ENCODE measurements around the gene CTNND2.

The CTNND2 gene

DNA sequence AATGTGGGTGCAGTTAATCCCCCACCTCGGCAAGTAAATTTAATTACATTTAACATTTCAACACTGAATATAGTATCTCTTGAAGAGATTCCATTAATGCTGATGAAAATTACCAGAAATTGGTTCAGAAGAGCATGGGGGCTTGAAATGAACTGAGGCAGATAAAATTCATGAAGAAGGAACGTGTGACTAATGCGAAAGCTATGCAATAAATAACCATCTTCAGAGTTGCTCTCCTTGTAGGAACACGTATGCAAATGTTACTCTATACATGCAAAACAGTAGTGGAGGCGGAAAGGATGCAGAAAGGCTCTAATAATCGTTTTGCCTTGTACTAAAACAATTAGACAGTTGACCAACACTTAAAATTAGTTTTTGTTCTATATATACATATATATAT is 320.2 kb downstream of the CTNND2 start:
- peak; percentile 92 for DNase-seq

DNA sequence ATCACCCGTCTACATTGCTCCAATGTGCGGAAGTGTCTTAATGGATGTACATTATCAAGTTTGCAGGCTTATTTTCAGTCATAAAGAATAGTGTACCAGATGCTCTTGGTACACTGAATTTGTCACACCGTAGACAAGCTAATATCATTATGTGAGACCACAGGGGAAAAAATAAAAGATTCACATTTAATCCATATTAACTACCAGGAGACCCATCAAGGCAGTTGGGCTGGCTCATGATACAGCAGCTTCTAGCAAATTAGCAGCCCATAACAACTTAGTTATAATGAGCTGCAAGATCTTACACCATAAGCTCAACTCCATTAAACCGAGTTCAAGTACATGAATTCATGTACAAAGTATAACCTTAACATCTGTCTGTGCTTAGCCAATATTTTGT is 324.9 kb downstream of the CTNND2 start:
- DNase-seq, result no peak

DNA sequence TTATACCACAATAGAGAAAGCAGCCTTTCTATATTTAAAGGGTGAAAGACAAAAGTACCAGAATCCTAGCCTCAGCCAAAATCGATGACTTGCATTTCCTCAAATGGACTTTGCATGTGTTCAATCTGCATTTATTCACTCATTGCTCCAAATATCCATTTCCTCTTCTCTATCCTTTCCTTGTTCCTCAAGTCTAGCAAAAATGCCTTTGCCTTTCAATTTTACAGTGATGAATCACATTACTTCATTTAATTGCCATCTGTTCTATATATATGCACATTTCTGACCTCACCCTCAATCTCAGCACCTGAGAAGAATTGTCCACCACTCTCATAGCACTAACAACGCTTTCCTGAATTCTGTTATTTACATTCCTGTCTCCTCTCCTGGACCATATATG is 329.5 kb downstream of the CTNND2 start:
- no peak for DNase-seq

DNA sequence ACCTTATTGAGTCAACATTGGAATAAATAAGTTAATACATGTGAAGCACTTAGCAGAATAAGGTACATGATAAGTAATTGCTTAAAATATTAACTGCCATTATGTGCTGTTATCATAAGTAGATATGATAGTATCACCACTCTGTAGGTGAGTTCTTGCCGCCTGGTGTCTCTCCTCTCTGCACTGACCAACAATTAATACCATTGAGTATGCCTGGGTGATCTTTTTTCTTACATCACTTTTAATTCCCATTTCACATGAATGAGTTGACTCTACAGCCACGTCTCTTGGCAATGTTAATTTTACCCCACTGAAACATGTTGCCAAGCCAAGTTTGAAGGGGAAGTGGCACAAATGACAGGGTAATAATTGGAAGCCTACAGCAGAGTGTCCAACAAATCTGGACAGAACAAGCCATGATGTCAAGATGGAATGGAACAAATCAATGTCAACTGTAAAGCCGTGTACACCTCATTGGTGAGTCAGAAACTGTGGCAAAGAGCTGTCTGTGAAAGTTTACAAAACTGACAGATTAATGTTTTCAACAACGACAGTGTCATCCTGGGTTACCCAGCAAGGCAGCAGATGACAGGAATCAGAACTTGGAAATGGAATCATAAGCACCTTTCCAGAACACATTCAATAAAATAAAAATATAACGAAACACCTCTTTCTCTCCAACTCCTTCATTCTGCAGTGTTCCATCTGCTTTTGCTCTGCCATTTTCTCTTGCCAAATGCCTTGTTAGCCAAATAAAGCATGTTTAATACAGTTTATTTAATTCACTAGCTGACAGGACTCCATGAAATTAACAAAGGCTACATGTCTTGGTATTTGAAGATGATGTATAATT is 330.9 kb downstream of the CTNND2 start:
- DNase-seq, result no peak

DNA sequence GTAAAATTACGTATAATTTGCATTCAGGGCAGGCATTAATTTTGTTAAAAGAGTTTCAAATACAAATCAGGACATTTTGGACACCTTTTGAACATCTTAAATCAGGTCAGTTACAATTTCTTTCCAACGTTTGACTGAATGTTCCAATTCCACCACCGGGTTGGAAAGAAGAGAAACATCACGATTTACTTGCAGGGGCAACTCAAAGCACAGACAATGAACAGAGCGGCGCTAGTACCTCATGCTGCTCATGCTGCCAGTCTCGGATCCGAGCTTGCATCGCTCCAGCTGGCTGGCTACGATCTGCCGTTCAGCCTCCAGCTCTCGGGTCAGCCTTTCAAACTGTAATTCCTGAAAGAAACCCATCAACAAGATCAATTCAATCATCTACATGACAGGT is 339.5 kb downstream of the CTNND2 start:
- no peak for DNase-seq

DNA sequence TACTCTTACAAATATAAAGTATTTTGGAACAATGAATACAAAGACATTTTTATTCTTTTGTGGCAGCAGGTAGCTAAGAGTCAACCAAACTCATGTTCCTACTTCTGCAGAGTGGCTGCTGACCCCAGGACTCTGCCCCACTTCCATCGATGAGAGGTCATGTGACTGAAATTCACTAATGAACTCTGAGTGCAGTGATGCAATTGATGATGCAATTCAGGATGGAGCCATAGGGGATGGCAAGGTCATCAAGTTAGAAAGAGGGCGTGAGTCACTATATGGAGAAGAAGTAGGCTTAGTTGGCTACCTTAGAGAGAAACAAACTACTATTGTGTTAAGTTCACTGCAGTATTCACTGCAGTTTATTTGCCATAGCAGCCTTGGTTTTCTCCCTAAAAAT is 340.4 kb downstream of the CTNND2 start:
- DNase-seq, result no peak

DNA sequence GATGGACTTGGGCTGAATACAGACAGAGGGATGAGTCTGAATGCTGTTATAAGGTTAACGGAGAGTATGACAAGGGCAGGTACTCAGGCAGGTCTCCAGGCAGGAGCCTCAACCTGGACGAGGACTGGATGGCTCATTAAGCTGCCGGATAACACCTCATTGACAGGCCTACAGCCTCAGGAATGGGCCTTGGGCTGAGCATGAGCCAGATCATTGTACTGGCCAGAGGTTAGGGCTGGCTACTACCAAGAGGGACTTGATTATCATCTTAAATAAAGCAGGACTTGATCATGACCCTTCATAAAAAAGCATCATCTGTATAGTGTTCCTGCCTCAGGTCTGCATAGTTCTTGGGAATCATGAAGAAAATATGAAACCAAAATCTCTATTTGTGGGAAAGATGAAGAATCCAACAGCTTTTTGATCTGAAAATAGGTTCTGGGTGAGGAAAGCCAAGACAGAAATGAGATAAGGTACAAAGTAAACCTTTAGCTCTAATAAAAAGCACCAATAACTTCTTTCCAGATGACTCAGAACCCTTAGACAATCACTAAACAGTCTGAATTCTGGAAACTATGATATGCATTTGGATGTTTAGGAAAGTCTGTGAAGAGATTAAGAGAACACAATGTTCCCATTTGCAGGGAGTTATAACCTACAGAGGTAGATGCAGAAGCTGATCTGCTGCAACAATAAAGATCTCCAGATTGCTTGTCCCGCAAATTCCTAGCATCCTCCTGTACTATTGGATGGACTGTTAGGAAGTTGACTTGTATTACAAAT is 343.1 kb downstream of the CTNND2 start:
- no peak for DNase-seq

DNA sequence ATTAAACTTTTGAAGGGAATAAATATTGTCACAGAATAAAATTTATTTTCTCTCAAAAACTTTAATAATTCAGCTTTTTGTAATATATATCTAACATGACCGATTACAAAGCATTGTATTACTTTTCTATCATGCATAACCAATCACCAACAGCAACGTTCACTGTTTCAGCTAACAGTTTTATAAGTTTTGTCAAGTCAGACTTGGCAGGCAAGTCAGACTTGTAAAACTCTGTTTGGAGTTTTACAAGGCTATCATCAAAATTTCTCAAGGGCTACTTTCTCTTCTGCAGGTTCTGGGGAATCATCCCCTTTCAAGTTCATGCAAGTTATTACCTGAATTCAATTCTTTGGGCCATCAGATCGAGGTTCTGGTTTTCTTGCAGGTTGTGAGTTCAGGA is 347.2 kb downstream of the CTNND2 start:
- DNase-seq, result no peak

DNA sequence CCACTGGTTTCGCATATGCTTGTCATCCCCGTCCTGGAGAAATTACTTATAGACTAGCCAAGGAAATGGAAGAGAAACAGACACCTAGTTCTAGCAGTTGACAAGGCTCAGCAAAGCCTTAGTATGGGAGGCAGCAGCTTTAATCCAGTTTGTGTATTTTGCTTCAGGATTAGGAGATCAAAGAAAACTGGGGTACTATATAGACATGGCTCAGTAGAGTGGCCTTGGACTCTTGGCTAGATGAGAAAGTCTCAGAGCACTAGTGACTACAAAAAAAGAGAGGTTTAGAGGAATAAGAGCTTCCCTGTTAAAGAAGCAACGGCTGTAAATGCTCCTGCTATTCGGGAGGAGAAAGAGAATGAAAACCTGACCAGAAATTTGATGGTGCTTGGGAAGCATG is 349.1 kb downstream of the CTNND2 start:
- DNase-seq, result no peak

DNA sequence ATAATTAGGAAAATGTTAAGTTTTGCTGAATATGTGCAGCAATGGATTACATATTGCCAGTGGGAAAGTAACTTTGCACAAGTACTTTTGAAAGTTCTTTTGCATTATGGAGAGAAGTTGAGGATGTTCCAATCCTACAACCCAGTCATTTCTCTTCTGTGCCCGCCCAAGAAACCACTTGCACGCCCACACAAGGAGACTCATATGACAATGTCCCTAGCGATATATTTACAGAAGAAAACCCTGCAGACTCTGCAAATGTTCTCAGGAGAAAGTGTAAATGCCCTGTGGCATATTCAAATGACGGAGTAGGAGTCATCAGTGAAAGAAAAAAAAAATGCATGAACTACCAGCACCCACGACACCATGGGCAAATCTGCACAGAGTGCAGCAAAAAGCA is 356.5 kb downstream of the CTNND2 start:
- DNase-seq, result no peak

DNA sequence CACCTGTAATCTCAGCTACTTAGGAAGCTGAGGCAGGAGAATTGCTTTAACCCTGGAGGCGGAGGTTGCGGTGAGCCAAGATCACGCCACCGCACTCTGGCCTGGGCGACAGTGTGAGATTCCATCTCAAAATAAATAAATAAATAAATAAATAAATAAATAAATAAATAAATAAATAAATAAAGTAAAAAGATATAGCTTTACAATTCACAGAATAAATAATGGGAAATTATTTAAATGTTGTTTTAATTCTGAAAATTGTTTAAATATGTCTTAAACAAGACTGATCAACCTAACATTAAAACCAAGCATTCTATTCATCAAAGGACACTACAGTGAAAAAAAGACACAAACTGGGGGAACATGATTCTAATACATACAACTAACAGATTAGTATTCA is 357.1 kb downstream of the CTNND2 start:
- no peak for DNase-seq

DNA sequence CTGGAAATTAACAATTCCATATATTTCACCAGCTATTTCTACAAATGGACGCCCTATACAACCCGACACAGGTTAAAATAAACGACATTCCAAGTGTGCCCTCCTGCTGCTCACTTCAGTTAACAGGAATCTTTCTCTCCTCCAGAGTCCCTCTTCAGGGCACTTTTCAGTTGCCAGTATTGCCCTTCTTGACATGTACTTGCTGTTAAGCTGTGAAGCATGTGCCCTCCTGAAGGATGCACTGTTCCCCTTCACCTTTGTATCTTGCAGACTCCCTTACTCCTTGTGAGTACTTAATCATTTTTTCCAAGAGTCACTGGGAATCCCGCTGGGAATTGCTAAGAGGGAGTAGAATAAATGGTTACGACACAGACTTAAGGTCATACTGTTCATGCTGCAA is 364.1 kb downstream of the CTNND2 start:
- no peak for DNase-seq

DNA sequence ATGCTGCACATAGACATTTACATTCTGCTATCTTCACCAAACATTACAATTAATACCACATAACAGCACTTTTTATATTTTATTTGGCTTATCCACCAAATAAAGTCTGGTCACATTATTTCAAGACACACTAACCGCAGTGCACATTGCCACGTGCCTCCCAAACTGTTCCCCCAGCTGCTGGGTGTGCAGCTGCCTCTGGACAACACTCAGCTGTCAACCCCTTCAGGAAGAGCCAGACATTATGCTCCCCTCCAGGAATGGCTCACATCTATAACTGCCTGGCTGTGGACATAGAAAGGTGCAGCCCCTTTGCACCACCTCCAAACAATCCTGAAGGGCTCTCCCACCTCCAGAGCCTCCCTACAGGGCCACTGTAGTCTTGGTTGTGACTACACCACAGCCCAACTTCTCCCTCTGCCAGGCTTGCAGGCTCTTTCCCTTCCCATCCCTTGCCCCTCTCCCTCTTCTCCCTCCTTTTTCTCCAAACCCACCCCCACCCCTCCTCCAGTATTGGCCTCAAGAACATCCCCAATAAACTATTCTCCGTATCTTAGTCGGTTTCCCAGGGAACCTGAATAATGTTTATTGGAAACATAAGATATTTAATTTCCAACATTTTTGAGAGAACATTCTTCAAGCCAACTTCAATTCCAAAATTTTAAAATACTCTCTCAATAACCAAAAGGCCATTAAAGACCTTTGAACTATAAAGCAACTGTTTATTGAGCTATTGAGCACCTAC is 372.3 kb downstream of the CTNND2 start:
- no peak for DNase-seq

DNA sequence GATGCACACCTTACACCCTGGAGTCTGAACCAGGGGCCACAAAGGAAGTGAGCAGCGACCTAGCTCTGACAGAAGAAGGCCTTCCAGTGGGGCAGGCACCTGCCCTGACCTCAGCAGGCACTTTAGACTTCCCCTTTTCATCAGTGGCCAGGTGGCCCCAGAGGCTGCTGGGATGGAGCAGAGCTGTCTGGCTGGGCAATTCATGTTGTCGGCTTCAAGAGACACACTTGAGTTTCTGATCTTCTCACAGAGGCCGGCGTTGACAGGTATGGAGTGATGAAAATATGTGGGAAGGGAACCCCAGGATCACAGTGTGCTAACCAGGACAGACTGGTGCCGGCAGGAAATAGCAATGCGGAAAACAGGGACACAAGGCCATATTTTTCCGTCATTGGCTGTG is 375.5 kb downstream of the CTNND2 start:
- DNase-seq, result no peak

DNA sequence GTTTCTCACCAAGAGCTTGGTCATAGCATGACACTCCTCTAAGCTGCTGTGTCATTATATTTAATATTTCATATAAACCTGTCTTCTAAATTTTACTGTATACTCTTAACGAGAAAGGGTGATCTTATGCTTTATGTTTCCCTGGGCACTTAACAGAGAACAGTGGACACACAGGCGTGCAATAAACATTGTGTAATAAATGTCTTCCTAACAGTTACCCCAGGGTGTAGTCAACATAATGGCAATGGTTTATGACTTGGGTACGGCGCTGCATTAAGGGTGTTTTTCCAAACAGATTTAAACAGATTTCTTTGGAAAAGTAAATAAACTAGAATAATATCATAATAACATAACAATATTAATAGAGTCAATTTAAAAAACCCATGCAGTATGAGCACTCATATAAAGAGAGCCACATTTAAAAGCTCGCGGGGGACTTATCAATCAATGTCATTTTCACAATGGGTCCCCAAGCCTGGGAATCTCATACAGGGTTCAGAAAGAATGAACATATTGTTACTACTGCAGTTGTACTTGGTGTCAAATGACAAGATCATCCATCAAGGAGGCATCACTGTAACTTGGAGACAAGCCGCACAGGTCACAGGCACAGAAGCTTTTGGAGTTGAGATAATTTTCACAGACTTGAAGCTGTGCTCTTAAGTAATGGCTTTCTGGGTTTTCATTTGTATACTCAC is 376.4 kb downstream of the CTNND2 start:
- no peak for DNase-seq

DNA sequence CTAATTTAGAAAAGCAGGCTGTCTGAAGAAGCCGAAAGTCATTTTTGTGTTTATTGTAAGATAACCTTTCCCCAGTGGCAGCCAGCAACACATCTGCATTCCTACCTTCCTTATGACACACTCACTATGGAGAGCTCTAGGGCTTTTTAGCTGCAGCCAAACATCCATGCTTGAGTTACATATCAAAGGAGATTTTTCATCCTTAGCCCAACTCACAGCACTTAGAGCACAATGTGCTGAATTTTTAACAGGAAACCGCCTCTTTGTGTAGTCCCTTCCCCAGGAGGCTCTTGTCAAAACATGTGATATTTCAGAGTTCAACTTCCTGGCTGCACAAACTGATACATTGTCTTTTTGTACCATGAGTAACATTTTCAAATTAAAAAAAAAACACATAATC is 379.2 kb downstream of the CTNND2 start:
- DNase-seq, result no peak

DNA sequence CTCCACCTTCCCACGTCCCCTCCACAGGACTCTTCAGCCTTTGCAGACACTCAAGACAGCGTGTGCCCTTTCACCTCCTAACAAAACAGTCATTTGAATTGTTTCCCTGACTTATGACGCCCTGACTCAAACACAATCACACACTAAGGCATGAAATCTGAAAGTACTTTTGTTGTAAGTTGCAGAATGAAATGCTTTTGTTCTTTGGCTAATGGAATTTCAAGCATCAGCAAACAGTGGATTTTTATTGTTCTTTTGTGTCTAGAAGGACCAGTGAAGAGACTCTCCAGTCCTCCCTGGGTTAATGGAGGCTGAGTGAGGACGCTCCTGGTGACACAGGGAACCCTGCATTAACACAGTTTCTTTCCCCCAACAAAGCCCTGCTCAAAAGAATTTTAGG is 380.1 kb downstream of the CTNND2 start:
- no peak for DNase-seq

DNA sequence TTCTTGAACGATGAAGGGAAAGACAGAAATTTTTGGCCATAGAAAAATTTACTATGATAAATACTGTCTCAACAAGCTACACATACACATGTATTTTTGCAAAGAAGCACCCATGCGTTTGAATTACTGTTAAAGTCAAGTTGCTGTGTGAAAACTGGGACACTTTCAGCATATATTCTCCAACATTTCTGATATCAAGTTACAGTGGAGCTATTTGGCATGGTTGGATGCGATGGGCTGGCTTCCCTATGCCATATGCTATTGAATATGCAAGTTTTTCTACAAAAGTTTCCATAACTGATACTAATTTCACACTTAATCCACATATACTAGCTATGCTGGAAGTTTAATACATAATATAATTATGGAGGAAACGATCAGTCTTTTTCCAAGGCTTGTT is 381.4 kb downstream of the CTNND2 start:
- no peak for DNase-seq

DNA sequence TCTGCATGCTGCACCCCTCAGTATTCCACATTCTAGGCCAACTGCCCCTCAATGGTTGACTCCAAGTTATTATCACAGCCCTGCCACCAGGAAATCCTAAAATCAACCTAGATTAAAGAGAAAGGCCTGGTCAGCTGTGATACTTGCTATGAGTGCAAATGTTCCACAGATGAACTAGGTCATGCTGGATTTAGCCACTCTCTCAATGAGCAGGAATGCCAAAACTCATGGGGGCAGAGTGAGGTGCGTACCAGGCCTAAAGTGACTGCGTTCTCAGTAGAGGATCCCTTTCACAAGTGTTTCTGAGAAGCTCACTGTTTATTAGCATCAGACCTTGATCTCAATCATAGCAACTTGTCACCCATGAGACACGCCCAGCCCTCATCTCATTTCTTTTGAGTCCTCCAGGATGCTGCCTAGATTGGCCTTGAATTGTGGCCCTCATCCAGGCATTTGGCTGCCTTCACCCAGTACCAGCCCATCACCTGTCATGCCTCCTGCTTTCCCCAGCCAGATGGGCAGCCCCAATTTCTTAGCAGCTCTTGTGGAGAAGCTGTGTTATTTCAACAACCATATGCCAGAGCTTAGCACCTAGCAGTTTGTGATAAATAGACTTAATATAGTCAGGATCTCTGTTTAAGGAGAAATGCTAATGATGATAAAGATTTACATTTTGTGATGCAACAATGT is 383.9 kb downstream of the CTNND2 start:
- no peak for DNase-seq

DNA sequence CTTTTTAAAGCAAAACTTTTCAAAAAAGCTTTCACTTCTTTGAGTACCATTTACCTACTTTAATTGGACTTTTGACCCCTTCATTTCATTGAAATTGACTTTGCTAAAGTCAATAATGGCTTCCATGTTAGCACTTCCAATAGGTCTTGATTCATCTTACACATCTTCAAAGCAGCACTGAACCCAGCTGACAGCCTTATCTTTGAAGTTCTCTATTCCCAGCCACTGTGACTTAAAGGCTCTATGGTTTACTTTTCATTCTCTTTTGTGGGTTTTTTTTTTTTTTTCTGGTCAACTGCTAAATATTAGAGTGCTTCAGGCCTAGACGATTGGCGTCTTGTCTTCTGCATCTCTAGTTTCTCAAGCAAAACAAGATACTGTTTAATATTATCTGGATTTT is 385.0 kb downstream of the CTNND2 start:
- no peak for DNase-seq

DNA sequence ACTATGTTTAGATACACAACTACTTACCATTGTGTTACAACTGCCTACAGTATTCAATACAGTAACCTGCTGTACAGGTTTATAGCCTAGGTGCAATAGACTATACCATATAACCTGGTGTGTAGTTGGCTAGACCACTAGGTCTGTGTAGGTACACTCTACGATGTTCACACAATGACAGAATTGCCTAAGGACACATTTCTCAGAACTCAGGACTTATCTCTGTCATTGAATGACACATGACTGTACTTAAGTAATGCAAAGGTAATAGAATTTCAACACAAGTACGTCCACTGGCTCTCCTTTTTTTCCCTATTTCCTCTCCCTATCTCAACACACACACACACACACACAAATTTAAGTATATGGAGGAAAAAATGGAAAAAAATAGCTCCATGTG is 385.6 kb downstream of the CTNND2 start:
- no peak for DNase-seq

DNA sequence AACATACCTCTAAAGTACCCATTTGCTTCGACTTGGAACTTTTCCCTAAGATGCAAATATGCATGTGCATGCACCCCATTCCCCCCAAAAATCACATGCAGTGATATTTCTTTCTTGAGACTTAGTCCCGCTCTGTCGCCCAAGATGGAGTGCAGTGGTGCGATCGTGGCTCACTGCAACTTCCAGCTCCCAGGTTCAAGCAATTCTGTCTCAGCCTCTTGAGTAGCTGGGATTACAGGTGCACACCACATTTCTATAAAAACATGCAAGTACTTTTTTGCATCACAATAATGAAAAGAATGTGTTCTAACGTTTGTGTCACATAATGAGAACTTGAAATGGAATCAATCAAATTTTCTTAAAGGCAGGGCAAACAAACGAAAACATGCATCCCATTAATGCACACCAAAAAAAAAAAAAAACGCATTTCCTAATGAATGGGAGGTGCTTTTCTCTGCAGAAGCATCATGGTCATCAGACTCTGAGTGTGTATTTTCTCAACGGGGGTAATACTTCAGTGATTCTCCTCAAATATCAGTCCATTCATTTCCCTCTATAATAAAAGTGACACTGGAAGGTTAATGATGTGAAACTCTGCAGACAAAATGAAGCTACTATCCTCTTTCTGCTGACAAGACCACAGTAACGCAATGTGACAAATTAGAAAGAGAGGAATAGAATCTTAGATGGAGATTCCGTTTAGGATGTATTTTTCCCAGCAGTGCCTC is 389.4 kb downstream of the CTNND2 start:
- DNase-seq, result no peak
